Stimulated activated CD4-positive, alpha-beta T cell treated with anti-CD3 and anti-CD28 coated beads, TNF-alpha, amount 100 ng/mL, for 24 hours (primary cell): ENCODE results near the gene CEP78.
"Not testable (repeated sequence)": the region's sequence is repeated elsewhere in the genome, so short reads cannot be mapped to it uniquely, and the experiment has no call there.

Experiments used
- DNase-seq, 3 experiments: peaks; one replicate each; pipeline ENCODE4 v3.0.0-alpha.2; 2020; ENCODE audit warnings: low read depth in 3 of 3

The CEP78 gene

GRCh38 chr9:78235762-78236550, at the start of gene CEP78:
Gene CEP78, plus strand, starts transcription at chr9:78236075. Its CDS starts 276 bp downstream, at chr9:78236351.
- DNase-seq: peak; percentile 81 to 91 (median 81)

GRCh38 chr9:78187763-78188484, 48.0 kb upstream of the CEP78 start:
- DNase-seq: no peak

- DNase-seq: no peak
Observed at GRCh38 chr9:78188594-78188993, 47.3 kb upstream of the CEP78 start.

- DNase-seq: no peak
Observed at GRCh38 chr9:78189001-78189400, 46.9 kb upstream of the CEP78 start.

GRCh38 chr9:78189461-78189860, 46.4 kb upstream of the CEP78 start:
- no peak for DNase-seq

GRCh38 chr9:78191931-78192330, 43.9 kb upstream of the CEP78 start:
- no peak for DNase-seq

- DNase-seq: no peak
Observed at GRCh38 chr9:78196258-78196657, 39.6 kb upstream of the CEP78 start.

- peak; percentile 14 to 39 (median 31) for DNase-seq
Observed at GRCh38 chr9:78201158-78201777, 34.6 kb upstream of the CEP78 start.

- DNase-seq: no peak
Observed at GRCh38 chr9:78207319-78207718, 28.6 kb upstream of the CEP78 start.

GRCh38 chr9:78207901-78208300, 28.0 kb upstream of the CEP78 start:
- DNase-seq: no peak

GRCh38 chr9:78209127-78209526, 26.7 kb upstream of the CEP78 start:
- no peak for DNase-seq

GRCh38 chr9:78210841-78211301, 25.0 kb upstream of the CEP78 start:
- no peak for DNase-seq

GRCh38 chr9:78212868-78213267, 23.0 kb upstream of the CEP78 start:
- no peak for DNase-seq

- no peak for DNase-seq
Observed at GRCh38 chr9:78213712-78214111, 22.2 kb upstream of the CEP78 start.

GRCh38 chr9:78214492-78214891, 21.4 kb upstream of the CEP78 start:
- DNase-seq: no peak

GRCh38 chr9:78215706-78216105, 20.2 kb upstream of the CEP78 start:
- no peak for DNase-seq

- no peak for DNase-seq
Observed at GRCh38 chr9:78218890-78219289, 17.0 kb upstream of the CEP78 start.

GRCh38 chr9:78221425-78221824, 14.4 kb upstream of the CEP78 start:
- no peak for DNase-seq

- not testable (repeated sequence) for DNase-seq
Observed at GRCh38 chr9:78221841-78222240, 14.0 kb upstream of the CEP78 start.

GRCh38 chr9:78230761-78231160, 5.1 kb upstream of the CEP78 start:
- DNase-seq: no peak

- DNase-seq: not testable (repeated sequence)
Observed at GRCh38 chr9:78232471-78232870, 3.4 kb upstream of the CEP78 start.

- no peak for DNase-seq
Observed at GRCh38 chr9:78234810-78235209, 1.1 kb upstream of the CEP78 start.
